ENCODE results near the gene TAAR2.

GRCh38 chr6:132666118-132666517 is 42.0 kb upstream of the TAAR2 start:
- TF ChIP-seq, protein P1, sequence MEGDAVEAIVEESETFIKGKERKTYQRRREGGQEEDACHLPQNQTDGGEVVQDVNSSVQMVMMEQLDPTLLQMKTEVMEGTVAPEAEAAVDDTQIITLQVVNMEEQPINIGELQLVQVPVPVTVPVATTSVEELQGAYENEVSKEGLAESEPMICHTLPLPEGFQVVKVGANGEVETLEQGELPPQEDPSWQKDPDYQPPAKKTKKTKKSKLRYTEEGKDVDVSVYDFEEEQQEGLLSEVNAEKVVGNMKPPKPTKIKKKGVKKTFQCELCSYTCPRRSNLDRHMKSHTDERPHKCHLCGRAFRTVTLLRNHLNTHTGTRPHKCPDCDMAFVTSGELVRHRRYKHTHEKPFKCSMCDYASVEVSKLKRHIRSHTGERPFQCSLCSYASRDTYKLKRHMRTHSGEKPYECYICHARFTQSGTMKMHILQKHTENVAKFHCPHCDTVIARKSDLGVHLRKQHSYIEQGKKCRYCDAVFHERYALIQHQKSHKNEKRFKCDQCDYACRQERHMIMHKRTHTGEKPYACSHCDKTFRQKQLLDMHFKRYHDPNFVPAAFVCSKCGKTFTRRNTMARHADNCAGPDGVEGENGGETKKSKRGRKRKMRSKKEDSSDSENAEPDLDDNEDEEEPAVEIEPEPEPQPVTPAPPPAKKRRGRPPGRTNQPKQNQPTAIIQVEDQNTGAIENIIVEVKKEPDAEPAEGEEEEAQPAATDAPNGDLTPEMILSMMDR (IDR thresholded peaks at IDR 0.05; ENCODE audit: insufficient read depth, low read depth, low read length) = no peak
- no peak for TF ChIP-seq EZH2 (IDR thresholded peaks at IDR 0.05; ENCODE audit: insufficient read depth, low read length)
